ENCODE measurements around the gene CBX6.
"Not testable (repeated sequence)": the region's sequence is repeated elsewhere in the genome, so short reads cannot be mapped to it uniquely, and the experiment has no call there.

CBX6 gene

DNA sequence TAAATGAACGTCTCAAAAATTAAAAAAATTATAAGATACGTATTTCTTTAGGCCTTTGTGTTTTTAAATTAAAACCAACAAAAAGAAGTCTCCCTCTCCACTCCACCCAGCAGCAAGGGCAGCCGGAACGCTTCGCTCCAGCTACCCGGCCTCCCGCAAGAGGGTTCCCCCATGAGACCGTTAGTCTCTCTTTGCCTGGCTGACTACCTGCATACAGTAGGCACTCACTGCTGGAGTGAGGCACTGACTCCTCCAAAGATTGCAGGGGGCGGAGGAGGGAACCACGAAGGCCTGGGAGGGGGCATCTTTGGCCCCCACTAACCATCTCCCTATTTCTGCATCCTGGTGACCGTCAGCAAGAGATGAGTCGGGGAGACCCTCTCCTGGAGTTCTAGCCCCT lies 10.1 kb downstream of the CBX6 start:
- DNase-seq, result no peak

GRCh38 chr22:38861170-38861876 lies 10.7 kb downstream of the CBX6 start:
- no peak for DNase-seq

GRCh38 chr22:38860283-38861169 lies 11.5 kb downstream of the CBX6 start:
- DNase-seq, result no peak

GRCh38 chr22:38859581-38860282 lies 12.3 kb downstream of the CBX6 start:
- DNase-seq, result no peak

GRCh38 chr22:38858492-38858891 lies 13.5 kb downstream of the CBX6 start:
- no peak for DNase-seq

- DNase-seq, result not testable (repeated sequence)
These were observed 17.5 kb downstream of the CBX6 start for GRCh38 chr22:38854476-38854875.

GRCh38 chr22:38853883-38854282 lies 18.1 kb downstream of the CBX6 start:
- DNase-seq, result not testable (repeated sequence)

GRCh38 chr22:38853196-38853651 lies 18.8 kb downstream of the CBX6 start:
- DNase-seq, result no peak

GRCh38 chr22:38852522-38852921 lies 19.5 kb downstream of the CBX6 start:
- DNase-seq, result no peak

DNA sequence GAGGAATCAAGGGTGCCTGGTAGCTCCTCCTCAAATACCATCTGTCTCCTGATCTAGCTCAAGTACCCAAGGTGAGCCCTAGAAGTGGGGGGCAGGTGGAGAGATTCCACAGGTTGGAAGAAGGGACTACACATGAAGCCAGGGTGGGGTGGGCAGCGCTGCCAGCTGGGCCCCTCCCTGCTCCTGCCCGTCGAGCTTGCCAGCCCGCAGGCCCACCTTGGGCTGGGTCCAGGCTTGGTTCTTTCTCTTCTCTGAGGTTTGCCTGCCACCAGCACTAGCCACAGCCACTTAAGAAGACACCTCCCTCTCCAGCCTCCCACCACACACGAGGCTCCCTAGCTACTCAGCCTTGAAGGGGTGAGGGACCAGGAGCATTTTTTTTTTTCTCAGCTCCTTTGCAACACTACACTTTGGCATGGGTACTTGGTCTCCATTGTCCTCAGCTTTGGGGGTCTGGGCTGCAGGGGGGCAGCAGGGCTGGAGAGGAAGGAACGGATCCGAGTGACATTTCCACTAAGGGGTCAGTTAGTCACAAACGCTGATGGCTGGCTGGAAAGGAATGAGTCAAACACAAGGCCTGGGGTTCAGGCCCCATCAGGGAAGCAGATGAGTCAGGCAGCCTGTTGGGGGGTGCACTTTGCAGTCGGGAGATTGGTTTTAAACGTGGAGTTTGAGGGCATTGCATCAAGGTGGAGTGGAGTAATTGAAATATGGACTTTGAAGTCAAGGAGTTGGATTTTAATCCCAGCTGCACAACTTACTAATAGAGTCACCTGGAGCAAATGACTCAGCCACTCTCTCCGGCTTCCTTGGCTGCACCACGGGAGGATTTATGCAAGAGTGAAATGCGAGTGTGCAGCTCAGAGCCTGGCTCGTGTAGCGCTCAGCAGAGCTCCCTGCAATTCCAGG lies 20.8 kb downstream of the CBX6 start:
- no peak for DNase-seq

DNA sequence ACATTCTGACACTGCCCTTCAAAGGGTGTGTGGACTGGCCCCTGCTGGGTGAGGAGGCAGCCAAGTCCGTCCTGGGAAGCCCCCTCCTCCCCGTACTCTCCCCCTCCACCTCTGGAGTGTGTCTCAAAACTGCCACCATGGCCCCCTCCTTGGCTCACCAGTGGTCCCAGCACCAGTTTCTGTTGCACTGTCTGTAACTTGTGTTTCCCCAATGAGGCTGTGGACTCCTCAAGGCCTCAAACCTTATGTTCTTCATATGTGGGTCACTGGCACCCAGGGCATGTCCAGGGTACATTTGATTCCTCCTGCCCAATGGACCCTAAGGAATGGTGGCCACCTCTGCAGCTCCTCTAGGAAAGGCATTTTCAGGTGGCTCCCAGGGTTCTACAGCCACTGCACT lies 21.6 kb downstream of the CBX6 start:
- DNase-seq, result no peak

GRCh38 chr22:38849811-38850210 lies 22.2 kb downstream of the CBX6 start:
- no peak for DNase-seq

GRCh38 chr22:38846412-38846811 lies 25.6 kb downstream of the CBX6 start:
- DNase-seq, result no peak

DNA sequence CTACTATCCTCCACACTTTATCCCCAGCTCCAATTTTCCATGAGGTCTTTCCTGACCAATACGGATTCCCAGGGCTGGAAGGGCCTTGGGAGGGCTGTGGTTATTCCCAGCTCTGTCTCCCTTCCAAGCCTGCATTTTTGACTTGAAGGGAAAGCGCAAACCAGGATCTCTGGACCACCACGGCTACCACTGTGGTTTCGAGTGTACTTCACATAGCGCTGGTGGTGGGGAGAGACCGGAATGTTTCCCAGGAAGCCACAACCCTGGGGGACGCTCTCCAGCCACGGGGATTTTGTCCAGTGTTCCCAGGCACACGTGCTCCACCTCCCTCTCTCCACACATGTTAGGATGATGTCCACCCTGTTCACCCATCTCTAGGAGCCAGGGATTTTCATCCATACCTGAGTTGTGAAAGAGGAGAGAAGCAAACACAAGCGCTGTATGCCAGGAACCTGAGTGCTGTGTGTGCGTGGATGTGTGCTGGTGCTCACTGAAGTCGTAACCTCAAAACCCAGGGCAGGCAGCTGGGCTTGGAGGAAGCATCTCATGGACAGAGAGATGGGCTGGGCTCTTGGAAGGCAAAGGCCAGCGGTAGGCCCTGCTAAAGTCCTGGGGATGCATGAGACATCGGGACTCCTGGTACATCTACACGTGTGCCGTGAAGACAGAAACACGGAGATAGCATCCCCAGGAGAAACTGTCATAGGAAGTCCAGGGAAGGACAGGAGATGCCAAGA lies 26.8 kb downstream of the CBX6 start:
- no peak for DNase-seq

- DNase-seq, result peak in 1 of 58 donors; percentile 34
These were observed 27.6 kb downstream of the CBX6 start for GRCh38 chr22:38844315-38845003.

DNA sequence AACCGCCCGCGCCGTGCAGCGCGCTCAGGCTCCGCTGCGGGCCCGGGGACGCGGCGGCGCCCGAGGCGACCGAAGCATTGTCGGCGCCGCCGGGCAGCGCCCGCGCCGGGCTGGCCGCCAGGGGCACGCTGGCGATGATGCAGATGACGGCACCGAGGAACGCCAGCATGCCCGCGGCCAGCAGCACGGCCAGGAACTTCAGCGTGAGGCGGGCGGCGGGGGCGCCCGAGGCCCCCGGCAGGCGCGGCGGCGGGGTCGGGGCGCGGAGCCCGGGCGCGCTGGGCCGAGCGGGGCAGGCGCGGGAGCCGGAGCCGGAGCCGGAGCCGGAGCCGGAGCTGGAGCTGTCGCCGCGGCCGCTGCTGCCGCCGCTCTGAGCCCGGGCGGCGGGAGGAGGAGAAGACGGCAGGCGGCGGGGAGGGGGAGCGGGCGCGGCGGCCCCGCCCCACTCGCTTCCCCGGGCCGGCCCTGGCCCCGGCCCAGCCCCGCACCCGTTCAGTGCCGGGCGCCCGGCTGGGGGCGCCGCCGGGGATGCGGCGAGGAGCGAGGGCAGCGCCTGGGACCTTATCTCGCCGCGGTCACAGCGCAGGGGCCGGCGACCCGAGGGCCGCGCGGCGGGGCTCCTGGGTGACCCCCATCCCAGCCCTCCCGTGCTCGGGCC lies 28.2 kb downstream of the CBX6 start, which contains the start of gene NPTXR:
Gene NPTXR (minus strand): TSS at position 372 of the 658 bp plus-strand sequence.
- peak in 44 of 58 donors; percentile 33 to 81 (median 59) for DNase-seq

DNA sequence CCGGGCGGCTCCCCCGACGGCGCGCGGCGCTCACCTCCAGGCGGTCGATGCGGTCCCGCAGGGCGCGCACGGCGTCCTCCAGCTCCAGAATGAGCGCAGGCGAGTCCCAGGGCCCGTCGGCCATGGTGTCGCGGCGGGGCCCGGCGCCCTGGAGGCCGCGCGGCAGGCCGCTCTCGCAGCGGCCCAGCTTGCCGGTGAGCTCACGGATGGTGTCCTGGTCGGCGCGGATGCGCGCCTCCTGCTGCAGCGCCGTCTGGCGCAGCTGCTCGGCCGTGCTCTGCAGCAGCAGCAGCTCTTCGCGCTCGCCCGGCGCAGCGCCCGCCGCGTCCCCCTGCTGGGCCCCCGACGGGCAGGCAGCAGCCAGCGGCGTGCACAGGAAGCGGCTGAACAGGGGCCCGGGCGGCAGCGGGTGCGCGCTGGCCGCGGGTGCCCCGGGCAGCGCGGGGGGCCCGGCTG lies 28.8 kb downstream of the CBX6 start:
- DNase-seq, result peak in 19 of 58 donors; percentile 27 to 68 (median 50)

GRCh38 chr22:38842512-38843200 lies 29.4 kb downstream of the CBX6 start:
- DNase-seq, result no peak

Data from anterior cingulate cortex (tissue), 58 donors.